Neural cell (in vitro differentiated cells): ENCODE results near the gene TNFRSF14. TPM values are rescaled to one million over a fixed set of nuclear protein-coding genes. Genes with fewer than 3 reads are reported as not detected.

Experiments
- H2AFZ ChIP-seq: fragments of 200-600, 300-800 bp; sonication (generic), shearing (Covaris generic); 2 replicates; pipeline ENCODE4 v1.6.0; 2014; ENCODE audit warnings: low read depth, mild to moderate bottlenecking, antibody characterized with exemption, low read length, moderate library complexity
- H3F3A ChIP-seq: fragments of 200-600 bp; shearing (Covaris generic); 2 replicates; pipeline ENCODE4 v1.6.1; 2016; ENCODE audit warnings: mild to moderate bottlenecking, moderate library complexity, mixed read lengths, antibody characterized with exemption, low read length; ENCODE audit not compliant: insufficient read depth, poor library complexity, severe bottlenecking
- H3K27ac ChIP-seq: fragments of 200-600, 300-800 bp; sonication (generic), shearing (Covaris generic); 2 replicates; pipeline ENCODE4 v1.5.1; 2014; ENCODE audit warnings: mild to moderate bottlenecking, low read length, moderate library complexity
- H3K27me3 ChIP-seq: fragments of 300-800, 200-600 bp; sonication (generic), shearing (Covaris generic); 2 replicates; pipeline ENCODE4 v1.6.0; 2014; ENCODE audit warnings: mild to moderate bottlenecking, low read depth, low read length, moderate library complexity; ENCODE audit not compliant: insufficient read depth
- H3K36me3 ChIP-seq: fragments of 300-800, 200-600 bp; sonication (generic), shearing (Covaris generic); 2 replicates; pipeline ENCODE4 v1.5.1; 2014; ENCODE audit warnings: mild to moderate bottlenecking, antibody characterized with exemption, low read length, moderate library complexity; ENCODE audit not compliant: insufficient read depth
- H3K4me2 ChIP-seq: fragments of 300-800, 200-600 bp; sonication (generic), shearing (Covaris generic); 2 replicates; pipeline ENCODE4 v1.6.0; 2014; ENCODE audit warnings: mild to moderate bottlenecking, low read length
- H3K4me3 ChIP-seq: fragments of 300-800, 200-600 bp; sonication (generic), shearing (Covaris generic); 2 replicates; pipeline ENCODE4 v1.5.1; 2014; ENCODE audit warnings: mild to moderate bottlenecking, low read length, moderate library complexity
- H3K79me2 ChIP-seq: fragments of 200-600 bp; shearing (Covaris generic); replicated peaks from 2 replicates; pipeline ENCODE4 v1.6.0; 2014; ENCODE audit warnings: mild to moderate bottlenecking, low read length, moderate library complexity; ENCODE audit not compliant: insufficient read depth
- H3K9ac ChIP-seq: fragments of 300-800, 200-600 bp; sonication (generic), shearing (Covaris generic); 2 replicates; pipeline ENCODE4 v1.6.1; 2016; ENCODE audit warnings: mild to moderate bottlenecking, low read length, mixed read lengths
- H3K9me2 ChIP-seq: fragments of 200-600 bp; shearing (Covaris generic); 2 replicates; pipeline ENCODE4 v1.6.1; 2016; ENCODE audit warnings: mild to moderate bottlenecking, low read length, mixed read lengths; ENCODE audit not compliant: insufficient read depth
- H3K9me3 ChIP-seq: fragments of 200-600, 300-800 bp; sonication (generic), shearing (Covaris generic); 2 replicates; pipeline ENCODE4 v1.6.1; 2016; ENCODE audit warnings: mild to moderate bottlenecking, mixed run types, low read length, moderate library complexity, mixed read lengths
- H4K20me1 ChIP-seq: fragments of 200-600 bp; shearing (Covaris generic); 2 replicates; pipeline ENCODE4 v1.6.1; 2016; ENCODE audit warnings: mild to moderate bottlenecking, mixed run types; ENCODE audit not compliant: insufficient read depth
- CTCF ChIP-seq: fragments of 450-650 bp; IDR thresholded peaks from 2 replicates; pipeline ENCODE4 v1.5.1; 2014; ENCODE audit warnings: antibody characterized with exemption, mild to moderate bottlenecking, moderate library complexity; ENCODE audit not compliant: poor library complexity, severe bottlenecking
- EP300 ChIP-seq: fragments of 450-650 bp; conservative IDR thresholded peaks from 2 replicates; pipeline ENCODE4 v1.6.1; 2014; ENCODE audit warnings: antibody characterized with exemption, mild to moderate bottlenecking, moderate library complexity; ENCODE audit not compliant: poor library complexity, severe bottlenecking
- EZH2 ChIP-seq: fragments of 200-600, 300-800 bp; shearing (Covaris generic), sonication (generic); IDR thresholded peaks from 2 replicates; pipeline ENCODE4 v1.6.1; 2014; ENCODE audit warnings: antibody characterized with exemption, low read length, borderline replicate concordance, mild to moderate bottlenecking; ENCODE audit not compliant: insufficient read depth, poor library complexity, severe bottlenecking
- MXI1 ChIP-seq: fragments of 450-650 bp; conservative IDR thresholded peaks from 2 replicates; pipeline ENCODE4 v1.6.1; 2014; ENCODE audit warnings: antibody characterized with exemption, mild to moderate bottlenecking; ENCODE audit not compliant: poor library complexity, severe bottlenecking
- POLR2AphosphoS5 ChIP-seq: IDR thresholded peaks from 2 replicates; pipeline ENCODE4 v1.6.1; 2012
- RAD21 ChIP-seq: fragments of 450-650 bp; conservative IDR thresholded peaks from 2 replicates; pipeline ENCODE4 v1.6.1; 2014; ENCODE audit warnings: antibody characterized with exemption, mild to moderate bottlenecking, moderate library complexity
- REST ChIP-seq: IDR thresholded peaks from 2 replicates; pipeline ENCODE4 v1.6.1; 2012; ENCODE audit warnings: borderline replicate concordance
- SMC3 ChIP-seq: fragments of 450-650 bp; conservative IDR thresholded peaks from 2 replicates; pipeline ENCODE4 v1.6.1; 2014; ENCODE audit warnings: antibody characterized with exemption, mild to moderate bottlenecking, moderate library complexity; ENCODE audit not compliant: poor library complexity
- TAF1 ChIP-seq: IDR thresholded peaks from 2 replicates; pipeline ENCODE4 v1.6.1; 2012; ENCODE audit warnings: low read depth
- polyA plus RNA-seq: library from polyadenylated mRNA; depleted of rRNA; stranded (reverse); fragments of >200 nt; gene quantifications from 2 replicates; pipeline ENCODE4 v1.2.3, GENCODE V29; 2014

TNFRSF14 gene
- polyA plus RNA-seq, 1 donor from 2014 or later: 1.1 TPM

GRCh38 chr1:2595812-2596529 lies 39.8 kb downstream of the TNFRSF14 start:
- Histone ChIP-seq H3K9me2 (no peaks in the 10 kb centered on the region), H3F3A (no peaks in the 10 kb centered on the region), H4K20me1 (no peaks in the 10 kb centered on the region), H2AFZ (no peak overlapping the region), H3K27ac (no peak overlapping the region), H3K4me2 (no peak overlapping the region), H3K9ac (no peak overlapping the region), H3K9me3 (no peaks in the 10 kb centered on the region), H3K4me3 (no peak overlapping the region), H3K79me2 (no peaks in the 10 kb centered on the region), H3K36me3 (no peaks in the 10 kb centered on the region), H3K27me3 (no peaks in the 10 kb centered on the region)
- TF ChIP-seq RAD21 (no peak), TAF1 (no peak)

GRCh38 chr1:2596530-2597333 lies 40.6 kb downstream of the TNFRSF14 start:
- H3K9me3 ChIP-seq: no peaks in the 10 kb centered on the region
- TF ChIP-seq RAD21 (no peak), SMC3 (no peak), POLR2AphosphoS5 (no peak), EP300 (no peak)
- no peak overlapping the region for H2AFZ ChIP-seq
- no peak overlapping the region for H3K27ac ChIP-seq
- no peaks in the 10 kb centered on the region for H4K20me1 ChIP-seq
- H3K27me3 ChIP-seq: no peaks in the 10 kb centered on the region
- no peak overlapping the region for H3K4me2 ChIP-seq
- no peaks in the 10 kb centered on the region for H3K79me2 ChIP-seq
- H3F3A ChIP-seq: no peaks in the 10 kb centered on the region
- H3K9me2 ChIP-seq: no peaks in the 10 kb centered on the region
- no peak overlapping the region for H3K4me3 ChIP-seq
- H3K36me3 ChIP-seq: no peaks in the 10 kb centered on the region
- no peak overlapping the region for H3K9ac ChIP-seq

- no peak overlapping the region for H3K4me3 ChIP-seq
- no peak overlapping the region for H3K4me2 ChIP-seq
- H3K36me3 ChIP-seq: no peaks in the 10 kb centered on the region
- no peaks in the 10 kb centered on the region for H3F3A ChIP-seq
- no peak overlapping the region for H3K27ac ChIP-seq
- no peak overlapping the region for H2AFZ ChIP-seq
- no peaks in the 10 kb centered on the region for H3K27me3 ChIP-seq
- H3K9ac ChIP-seq: no peak overlapping the region
- TF ChIP-seq REST (no peak), MXI1 (no peak), EP300 (no peak), EZH2 (no peak), POLR2AphosphoS5 (no peak), TAF1 (no peak), CTCF (no peak), SMC3 (no peak), RAD21 (no peak)
- no peaks in the 10 kb centered on the region for H3K9me2 ChIP-seq
- no peaks in the 10 kb centered on the region for H3K79me2 ChIP-seq
- H4K20me1 ChIP-seq: no peaks in the 10 kb centered on the region
- H3K9me3 ChIP-seq: no peaks in the 10 kb centered on the region
These were observed 41.5 kb downstream of the TNFRSF14 start for GRCh38 chr1:2597441-2598328.
